ENCODE data around the gene NXNL2.

The NXNL2 gene

DNA sequence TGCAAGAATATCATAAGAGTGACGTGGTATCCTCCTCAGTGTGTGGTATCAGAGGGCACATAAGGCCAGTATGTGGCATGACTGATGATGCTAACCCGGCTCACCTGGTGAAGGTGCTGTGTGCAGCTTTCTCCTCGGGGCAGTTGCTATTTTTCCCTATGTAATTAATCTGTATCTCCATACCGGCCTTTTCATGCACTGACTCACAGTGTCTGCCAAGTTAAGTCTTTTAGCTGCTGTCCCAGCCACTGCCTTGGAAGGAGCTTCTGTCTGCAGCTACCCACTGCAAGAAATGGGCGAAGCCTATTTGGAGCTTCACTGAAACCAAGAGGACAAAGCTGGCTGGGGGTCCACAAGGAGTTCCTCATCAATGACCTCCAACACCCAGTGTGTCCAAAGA, 46.0 kb downstream of the NXNL2 start:
- DNase-seq: no peak

DNA sequence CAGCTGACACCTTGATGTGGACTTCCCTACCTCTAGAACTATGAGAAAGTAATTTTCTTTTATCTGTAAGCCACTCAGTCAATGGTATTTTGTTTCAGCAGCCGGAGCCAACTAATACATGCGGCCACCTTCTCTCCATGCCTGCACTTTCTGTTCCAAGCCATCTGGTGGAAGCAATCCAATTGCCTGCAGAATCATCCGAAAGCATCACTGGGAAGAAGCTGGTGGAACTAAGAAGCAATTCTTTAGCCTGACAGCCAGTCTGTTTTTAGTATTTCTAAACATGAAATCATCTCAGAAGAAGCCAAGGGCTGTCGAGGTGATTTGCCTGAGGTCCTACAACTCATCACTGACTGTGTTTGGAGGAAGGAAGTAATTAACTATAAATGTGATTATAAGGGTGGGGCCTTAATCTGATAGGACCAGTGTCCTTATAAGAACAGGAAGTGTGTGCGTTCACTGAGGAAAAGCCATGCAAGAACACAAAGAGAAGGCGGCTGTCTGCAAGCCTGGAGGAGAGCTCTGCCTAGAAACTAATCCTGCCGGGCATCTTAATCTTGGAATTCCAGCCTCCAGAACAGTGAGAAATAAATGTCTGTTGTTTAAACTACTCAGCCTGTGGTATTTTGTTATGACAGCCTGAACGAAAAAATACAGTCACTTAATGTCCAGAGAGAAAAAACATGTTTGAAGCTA, 49.1 kb downstream of the NXNL2 start:
- DNase-seq: no peak

DNA sequence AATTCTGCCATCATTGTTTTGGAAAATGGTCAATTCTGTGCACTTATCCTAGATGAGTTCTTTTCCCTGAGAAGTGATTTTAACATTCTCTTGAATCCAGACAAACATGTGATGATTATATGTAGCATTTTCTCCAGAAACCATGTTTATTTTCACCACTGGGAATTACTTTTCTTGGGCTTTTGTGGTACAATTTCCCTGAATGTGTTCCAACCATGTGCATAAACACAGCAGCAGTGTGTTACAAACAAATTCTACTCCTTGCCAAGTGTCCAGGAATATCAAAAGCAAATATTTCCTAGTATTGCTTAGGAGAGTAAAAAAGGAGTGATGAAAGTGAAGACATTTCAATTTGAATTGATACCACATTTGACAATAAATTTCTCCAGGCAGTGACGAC, 50.4 kb downstream of the NXNL2 start:
- DNase-seq: no peak

DNA sequence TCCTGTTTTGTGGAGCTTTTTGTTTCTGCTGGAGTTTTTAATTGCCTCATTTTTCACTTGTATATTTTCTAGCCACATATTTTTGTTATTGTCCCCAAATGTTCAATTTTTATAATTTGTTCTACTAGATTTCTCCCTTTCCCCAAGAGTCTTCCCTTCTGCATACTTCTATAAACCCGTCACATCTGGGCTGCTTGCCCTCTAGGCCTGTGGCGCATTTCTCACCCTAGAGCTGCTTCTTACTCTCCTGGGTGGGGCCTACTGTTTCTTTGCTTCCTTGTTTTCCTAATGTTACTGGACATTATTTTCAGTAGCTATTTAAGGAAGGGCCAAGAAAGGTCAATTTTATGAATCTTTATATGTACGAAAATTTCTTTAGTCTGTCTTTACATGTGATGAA, 51.5 kb downstream of the NXNL2 start:
- DNase-seq: no peak

GRCh38 chr9:88587182-88587581, 52.2 kb downstream of the NXNL2 start:
- no peak for DNase-seq

DNA sequence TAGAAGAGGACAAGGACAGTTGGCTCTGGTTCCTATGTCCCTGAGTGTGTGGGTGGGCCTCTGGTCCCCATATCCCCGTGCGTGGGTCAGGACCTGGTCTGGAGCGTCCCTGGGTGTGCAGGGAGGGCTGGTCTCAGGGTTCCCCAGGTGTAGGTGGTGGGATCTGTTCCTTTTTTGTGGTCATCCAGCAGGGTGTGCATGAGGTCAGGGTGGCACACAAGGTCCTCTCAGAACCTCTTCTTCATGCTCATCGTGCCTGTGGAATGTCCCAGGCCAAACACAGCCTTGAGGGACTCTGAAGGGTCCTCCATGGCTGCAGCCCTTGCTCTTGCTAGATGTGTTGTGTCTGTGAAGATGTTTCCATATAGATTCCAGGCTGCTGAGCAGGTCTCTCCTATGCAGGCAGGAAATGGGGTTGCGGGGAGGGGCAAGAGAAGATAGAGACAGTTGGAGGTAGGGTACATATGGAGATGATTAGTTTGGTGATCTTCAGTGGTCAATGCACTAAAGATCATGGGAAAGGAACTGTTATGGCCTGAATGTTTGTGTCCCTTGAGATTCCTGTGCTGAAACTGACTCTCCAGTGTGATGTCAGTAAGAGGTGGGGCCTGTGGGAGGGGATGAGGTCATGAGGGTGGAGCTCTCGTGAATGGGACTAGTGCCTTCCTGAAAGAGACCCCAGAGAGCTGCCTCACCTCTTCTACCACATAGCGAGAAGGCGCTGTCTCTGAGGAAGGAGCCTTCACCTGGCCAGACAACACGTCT, 53.1 kb downstream of the NXNL2 start:
- DNase-seq: no peak

- DNase-seq: no peak
These were observed 54.7 kb downstream of the NXNL2 start for GRCh38 chr9:88589656-88590055.

DNA sequence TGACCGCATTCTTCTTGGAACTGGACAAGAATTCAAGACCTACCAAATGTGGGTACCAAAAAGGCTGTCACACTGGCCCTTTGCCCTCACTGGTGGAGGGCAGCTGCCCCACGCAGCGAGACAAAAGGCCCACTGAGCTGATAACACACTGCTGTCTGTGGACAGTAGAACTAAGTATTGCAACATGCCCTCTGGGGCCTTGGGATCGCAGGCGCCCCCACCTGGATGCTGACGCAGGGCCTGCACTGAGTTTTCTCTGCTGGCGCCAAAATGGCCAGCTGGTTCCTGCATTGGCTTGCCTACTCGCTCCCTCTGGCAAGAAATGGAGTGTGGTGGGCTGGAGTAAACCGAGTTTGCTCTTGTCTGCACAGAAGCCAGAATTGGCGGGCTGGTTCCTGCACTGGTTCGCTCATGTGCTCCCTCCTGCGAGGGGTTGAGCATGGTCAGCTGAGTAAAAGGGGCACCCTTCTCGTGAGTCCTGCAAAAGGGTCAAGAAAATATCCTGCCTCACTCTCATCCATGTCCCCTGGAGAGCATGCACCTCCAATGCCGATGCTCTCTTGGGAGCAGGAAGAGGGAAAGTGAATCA, 55.7 kb downstream of the NXNL2 start:
- DNase-seq: no peak

DNA sequence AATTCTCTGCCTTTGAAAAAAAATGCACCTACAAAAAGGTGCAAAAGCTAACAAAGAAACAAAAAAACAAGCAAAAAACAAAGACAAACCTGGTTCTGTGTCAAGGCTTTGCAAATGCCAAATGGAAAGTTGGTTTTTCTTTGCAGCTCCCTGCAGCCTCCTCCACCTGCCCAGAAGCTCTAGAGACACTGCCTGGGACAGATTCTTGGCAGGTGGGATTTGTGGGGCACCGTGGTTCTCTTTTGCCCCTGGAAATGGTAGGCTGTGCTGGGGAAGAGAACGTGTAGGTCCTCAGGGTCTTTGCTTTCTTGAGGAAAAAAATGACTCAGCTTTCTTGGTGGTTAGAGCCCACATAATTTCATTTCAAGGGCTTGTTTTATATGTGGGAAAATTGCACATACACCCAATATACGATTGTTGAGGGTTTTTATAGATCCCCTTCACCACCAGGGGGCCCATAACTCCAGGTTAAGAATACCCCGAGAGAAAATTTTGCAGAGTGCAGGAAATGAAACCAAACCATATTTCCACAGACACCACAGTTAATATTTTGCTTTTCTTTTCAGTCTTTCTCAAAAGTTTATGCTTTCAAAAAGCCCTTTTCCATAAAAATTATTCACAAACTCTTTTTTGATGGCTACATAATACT, 58.7 kb downstream of the NXNL2 start:
- DNase-seq: peak; percentile 13
